22Rv1 (cell line): Measurements from ENCODE around the gene IL17B.

Experiments used
- CTCF ChIP-seq: fragments of 450-650 bp; IDR thresholded peaks from 2 replicates; pipeline ENCODE4 v1.5.1; 2017; ENCODE audit warnings: mild to moderate bottlenecking
- ZFX ChIP-seq: fragments of 450-650 bp; IDR thresholded peaks from 2 replicates; pipeline ENCODE4 v1.6.1; 2017; ENCODE audit warnings: antibody characterized with exemption, borderline replicate concordance

GRCh38 chr5:149371296-149371962, 7.7 kb downstream of the IL17B start:
- TF ChIP-seq CTCF (peak; percentile 93), ZFX (no peak)
